A172 (cell line): ENCODE measurements around the gene CBX4. TPM values are rescaled to one million over a fixed set of nuclear protein-coding genes. Genes with fewer than 3 reads are reported as not detected.
"Not testable (repeated sequence)": the region's sequence is repeated elsewhere in the genome, so short reads cannot be mapped to it uniquely, and the experiment has no call there.

ENCODE experiments used
- DNase-seq: peaks from one replicate; pipeline ENCODE4 v3.0.0-alpha.2; 2015; ENCODE audit warnings: low spot score
- total RNA-seq: library from RNA; depleted of rRNA; stranded (reverse); fragments of >200 nt; shearing (Covaris generic); gene quantifications from 2 replicates; pipeline ENCODE4 v1.2.3, GENCODE V29; 2014

CBX4 gene
- total RNA-seq, 1 experiment from 2014 or later = 17.2 TPM

- no peak for DNase-seq
These were observed 22.4 kb upstream of the CBX4 start for GRCh38 chr17:79861413-79862216.

- DNase-seq = no peak
These were observed 20.7 kb upstream of the CBX4 start for GRCh38 chr17:79859676-79860615.

- DNase-seq = no peak
These were observed 17.9 kb upstream of the CBX4 start for GRCh38 chr17:79857095-79857494.

- no peak for DNase-seq
These were observed 16.3 kb upstream of the CBX4 start for GRCh38 chr17:79855331-79856124.

- DNase-seq = no peak
These were observed 15.1 kb upstream of the CBX4 start for GRCh38 chr17:79854080-79855060.

- not testable (repeated sequence) for DNase-seq
These were observed 13.9 kb upstream of the CBX4 start for GRCh38 chr17:79853168-79853567.

GRCh38 chr17:79852748-79853147 lies 13.5 kb upstream of the CBX4 start:
- peak; percentile 62 for DNase-seq

GRCh38 chr17:79851461-79851817 lies 12.2 kb upstream of the CBX4 start:
- DNase-seq = peak; percentile 67

GRCh38 chr17:79850571-79851460 lies 11.6 kb upstream of the CBX4 start:
- peak; percentile 98 for DNase-seq

GRCh38 chr17:79849953-79850352 lies 10.7 kb upstream of the CBX4 start:
- DNase-seq = peak; percentile 51

GRCh38 chr17:79848370-79848766 lies 9.1 kb upstream of the CBX4 start:
- no peak for DNase-seq

- DNase-seq = no peak
These were observed 8.6 kb upstream of the CBX4 start for GRCh38 chr17:79847698-79848369.

GRCh38 chr17:79845601-79845949 lies 6.3 kb upstream of the CBX4 start:
- peak; percentile 58 for DNase-seq

- DNase-seq = no peak
These were observed 5.8 kb upstream of the CBX4 start for GRCh38 chr17:79844869-79845600.

GRCh38 chr17:79843816-79844800 lies 4.9 kb upstream of the CBX4 start:
- no peak for DNase-seq

- no peak for DNase-seq
These were observed 4.2 kb upstream of the CBX4 start for GRCh38 chr17:79843474-79843815.
